ENCODE data around the gene DNTTIP2.

DNA sequence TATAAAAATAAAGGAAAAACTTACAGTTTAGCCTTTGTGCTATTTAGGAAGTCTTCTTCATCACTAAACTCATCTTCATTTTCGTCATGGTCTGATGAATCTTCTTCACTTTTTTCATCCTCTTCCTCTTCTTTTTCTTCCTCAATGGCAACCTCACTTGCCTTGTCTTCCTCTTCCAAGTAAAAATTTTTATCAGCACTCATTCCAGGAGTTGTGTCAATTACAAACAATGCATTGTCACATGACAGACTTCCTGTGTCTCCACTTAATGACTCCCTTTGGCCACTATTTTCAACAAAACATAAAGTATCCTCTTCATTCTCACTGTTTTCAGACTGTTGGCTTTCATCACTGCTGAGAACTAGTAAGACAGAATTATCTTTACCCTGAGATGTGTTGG is 2.8 kb downstream of the DNTTIP2 start:
- no peak for TF ChIP-seq POLR2A (IDR thresholded peaks at IDR 0.05)
- TF ChIP-seq, protein P1, sequence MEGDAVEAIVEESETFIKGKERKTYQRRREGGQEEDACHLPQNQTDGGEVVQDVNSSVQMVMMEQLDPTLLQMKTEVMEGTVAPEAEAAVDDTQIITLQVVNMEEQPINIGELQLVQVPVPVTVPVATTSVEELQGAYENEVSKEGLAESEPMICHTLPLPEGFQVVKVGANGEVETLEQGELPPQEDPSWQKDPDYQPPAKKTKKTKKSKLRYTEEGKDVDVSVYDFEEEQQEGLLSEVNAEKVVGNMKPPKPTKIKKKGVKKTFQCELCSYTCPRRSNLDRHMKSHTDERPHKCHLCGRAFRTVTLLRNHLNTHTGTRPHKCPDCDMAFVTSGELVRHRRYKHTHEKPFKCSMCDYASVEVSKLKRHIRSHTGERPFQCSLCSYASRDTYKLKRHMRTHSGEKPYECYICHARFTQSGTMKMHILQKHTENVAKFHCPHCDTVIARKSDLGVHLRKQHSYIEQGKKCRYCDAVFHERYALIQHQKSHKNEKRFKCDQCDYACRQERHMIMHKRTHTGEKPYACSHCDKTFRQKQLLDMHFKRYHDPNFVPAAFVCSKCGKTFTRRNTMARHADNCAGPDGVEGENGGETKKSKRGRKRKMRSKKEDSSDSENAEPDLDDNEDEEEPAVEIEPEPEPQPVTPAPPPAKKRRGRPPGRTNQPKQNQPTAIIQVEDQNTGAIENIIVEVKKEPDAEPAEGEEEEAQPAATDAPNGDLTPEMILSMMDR (IDR thresholded peaks at IDR 0.05): no peak

All from Peyer's patch (tissue), 4 donors.